ENCODE data around the gene ZNF385A. TPM values are rescaled to one million over a fixed set of nuclear protein-coding genes. Genes with fewer than 3 reads are reported as not detected.

ZNF385A gene
- total RNA-seq, 4 donors from 2014 or later: 24.2 to 38.9 (median 29.3) TPM

GRCh38 chr12:54393207-54393609, 8.7 kb upstream of the ZNF385A start:
- no peak for DNase-seq
- Histone ChIP-seq H3K4me3 (replicated peaks in 1 of 3) (no peak overlapping the region), H3K9me3 (no peaks in the 10 kb centered on the region), H3K36me3 (peaks cover 17 to 24% of the 10 kb centered on the region in 2 donors), H3K4me1 (peaks cover 30 to 40% of the 10 kb centered on the region in 2 donors), H3K27ac (no peak overlapping the region), H3K27me3 (no peaks in the 10 kb centered on the region)
- TF ChIP-seq CTCF (IDR thresholded peaks at IDR 0.05) (no peak), POLR2A (IDR thresholded peaks at IDR 0.05) (no peak)
- 60 to 61% methylated on average over 6 of the region's 6 CpGs for WGBS, 2 donors
- intact Hi-C loops (cut with DNase I): no loop called here

- Histone ChIP-seq H3K27ac (no peak overlapping the region), H3K9me3 (no peaks in the 10 kb centered on the region), H3K4me1 (peaks cover 35 to 46% of the 10 kb centered on the region in 2 donors), H3K27me3 (no peaks in the 10 kb centered on the region), H3K4me3 (replicated peaks in 1 of 3) (no peak overlapping the region), H3K36me3 (peaks cover 13 to 19% of the 10 kb centered on the region in 2 donors)
- intact Hi-C loops (cut with DNase I): no loop called here
- 80 to 83% methylated on average over 8 of the region's 8 CpGs for WGBS, 2 donors
- TF ChIP-seq CTCF (IDR thresholded peaks at IDR 0.05) (no peak), POLR2A (IDR thresholded peaks at IDR 0.05) (no peak)
- peak in 1 of 2 donors; percentile 49 for DNase-seq
Measured at GRCh38 chr12:54392485-54393206, 8.1 kb upstream of the ZNF385A start.

GRCh38 chr12:54390668-54391551, 6.4 kb upstream of the ZNF385A start:
- intact Hi-C loops (cut with DNase I): no loop called here
- peaks cover 0 to 4% of the 10 kb centered on the region in 2 donors for H3K36me3 ChIP-seq
- 17 to 23% methylated on average over 25 to 43 of the region's 51 CpGs for WGBS, 2 donors
- peak overlapping the region; percentile 28 to 51 (median 40) for H3K4me3 ChIP-seq (replicated peaks in 1 of 3)
- peaks cover 41 to 56% of the 10 kb centered on the region in 2 donors for H3K4me1 ChIP-seq
- H3K27ac ChIP-seq: peak overlapping the region; percentile 78 to 97 (median 89)
- H3K27me3 ChIP-seq: no peaks in the 10 kb centered on the region
- DNase-seq: peak; percentile 83 to 88
- no peaks in the 10 kb centered on the region for H3K9me3 ChIP-seq
- peak in 1 of 2 donors; percentile 56 for TF ChIP-seq POLR2A (IDR thresholded peaks at IDR 0.05)
- peak in 1 of 6 experiments; percentile 18 for TF ChIP-seq CTCF (IDR thresholded peaks at IDR 0.05)

- no peaks in the 10 kb centered on the region for H3K9me3 ChIP-seq
- peak overlapping the region; percentile 78 to 97 (median 89) for H3K27ac ChIP-seq
- intact Hi-C loops (cut with DNase I): no loop called here
- WGBS, 2 donors: 25 to 39% methylated on average over 7 of the region's 7 CpGs
- DNase-seq: peak; percentile 59
- no peaks in the 10 kb centered on the region for H3K27me3 ChIP-seq
- H3K4me1 ChIP-seq: peaks cover 44 to 58% of the 10 kb centered on the region in 2 donors
- peak overlapping the region in 2 of 3 donors; percentile 40 to 51 for H3K4me3 ChIP-seq (replicated peaks in 1 of 3)
- H3K36me3 ChIP-seq: no peaks in the 10 kb centered on the region
- TF ChIP-seq CTCF (IDR thresholded peaks at IDR 0.05) (no peak), POLR2A (IDR thresholded peaks at IDR 0.05) (no peak)
Measured at GRCh38 chr12:54390176-54390667, 5.7 kb upstream of the ZNF385A start.

Data from thyroid gland (tissue), 4 donors.